D721Med (cell line): ENCODE data around the gene COL9A3.

Experiments
- DNase-seq: peaks from one replicate; pipeline ENCODE4 v3.0.0; 2011; ENCODE audit warnings: low spot score; ENCODE audit not compliant: insufficient read length
- FAIRE-seq: peaks from 2 replicates; lab custom pipeline; 2011; peaks lifted over from hg19 to GRCh38; lab: Jason Lieb, UNC
- CTCF ChIP-seq: IDR thresholded peaks from 2 replicates; pipeline ENCODE4 v1.5.1; 2012; ENCODE audit warnings: mild to moderate bottlenecking, control low read depth; ENCODE audit not compliant: insufficient read depth; ENCODE audit errors: missing control alignments

COL9A3 gene

GRCh38 chr20:62779417-62779685, 37.5 kb upstream of the COL9A3 start:
- no peak for DNase-seq
- TF ChIP-seq CTCF = no peak
- FAIRE-seq = no peak

GRCh38 chr20:62780204-62780603, 36.6 kb upstream of the COL9A3 start:
- DNase-seq = no peak
- FAIRE-seq = peak; percentile 69
- TF ChIP-seq CTCF = no peak

- no peak for TF ChIP-seq CTCF
- no peak for FAIRE-seq
- DNase-seq = no peak
These were observed 36.2 kb upstream of the COL9A3 start for GRCh38 chr20:62780696-62781095.

GRCh38 chr20:62782149-62782892, 34.5 kb upstream of the COL9A3 start:
- DNase-seq (no peak), FAIRE-seq (no peak)
- peak; percentile 49 for TF ChIP-seq CTCF

- FAIRE-seq (no peak), DNase-seq (no peak)
- TF ChIP-seq CTCF = no peak
These were observed 34.0 kb upstream of the COL9A3 start for GRCh38 chr20:62782893-62783278.

GRCh38 chr20:62784497-62784896, 32.4 kb upstream of the COL9A3 start:
- no peak for FAIRE-seq
- DNase-seq = no peak
- no peak for TF ChIP-seq CTCF

GRCh38 chr20:62785393-62785792, 31.5 kb upstream of the COL9A3 start:
- FAIRE-seq (no peak), DNase-seq (no peak)
- no peak for TF ChIP-seq CTCF
